Measurements from ENCODE around the gene MRPL43. TPM values are rescaled to one million over a fixed set of nuclear protein-coding genes. Genes with fewer than 3 reads are reported as not detected.

Gene MRPL43
- total RNA-seq, 2 donors from 2014 or later, result 47.3 to 52.0 TPM

GRCh38 chr10:101007099-101007711, 19.9 kb upstream of the MRPL43 start:
- DNase-seq (no peak), ATAC-seq (peak; percentile 34 to 42)

GRCh38 chr10:101006593-101007098, 19.3 kb upstream of the MRPL43 start:
- intact Hi-C loops (cut with DNase I), result no loop called here

More at GRCh38 chr10:101007099-101007711, 19.9 kb upstream of the MRPL43 start:
- intact Hi-C loops (cut with DNase I), result no loop called here

GRCh38 chr10:101005869-101006567, 18.7 kb upstream of the MRPL43 start:
- intact Hi-C loops (cut with DNase I), result no loop called here
- DNase-seq, result no peak
- ATAC-seq, result no peak

More at GRCh38 chr10:101006593-101007098, 19.3 kb upstream of the MRPL43 start:
- DNase-seq, result no peak
- no peak for ATAC-seq

- intact Hi-C loops (cut with DNase I), result no loop called here
- ATAC-seq (no peak), DNase-seq (no peak)
These were observed 18.1 kb upstream of the MRPL43 start for GRCh38 chr10:101005361-101005760.

GRCh38 chr10:101003639-101004206, 16.4 kb upstream of the MRPL43 start:
- intact Hi-C loops (cut with DNase I), result no loop called here
- ATAC-seq (no peak), DNase-seq (peak; percentile 14)

- no peak for ATAC-seq
- intact Hi-C loops (cut with DNase I), result no loop called here
- DNase-seq, result no peak
These were observed 15.2 kb upstream of the MRPL43 start for GRCh38 chr10:101002456-101002855.

GRCh38 chr10:101001659-101002035, 14.3 kb upstream of the MRPL43 start:
- DNase-seq (no peak), ATAC-seq (no peak)
- intact Hi-C loops (cut with DNase I), result no loop called here

- peak; percentile 92 for DNase-seq
- intact Hi-C loops (cut with DNase I), result no loop called here
- peak; percentile 17 to 35 for ATAC-seq
These were observed 13.8 kb upstream of the MRPL43 start for GRCh38 chr10:101000915-101001658.

GRCh38 chr10:101000127-101000914, 13.0 kb upstream of the MRPL43 start:
- intact Hi-C loops (cut with DNase I), result no loop called here

GRCh38 chr10:100999742-101000126, 12.4 kb upstream of the MRPL43 start, which contains the start of gene LZTS2:
Gene LZTS2, plus strand, starts transcription at chr10:100999808. Its CDS starts 2,731 bp downstream, at chr10:101002539.
- DNase-seq (no peak), ATAC-seq (no peak)
- intact Hi-C loops (cut with DNase I), result no loop called here

More at GRCh38 chr10:101000127-101000914, 13.0 kb upstream of the MRPL43 start:
- ATAC-seq, result no peak
- DNase-seq, result peak; percentile 50

GRCh38 chr10:100998991-100999741, 11.9 kb upstream of the MRPL43 start:
- intact Hi-C loops (cut with DNase I), result no loop called here
- peak; percentile 76 to 78 for ATAC-seq

GRCh38 chr10:100998183-100998990, 11.1 kb upstream of the MRPL43 start:
- peak; percentile 86 for DNase-seq
- intact Hi-C loops (cut with DNase I), result no loop called here
- peak; percentile 54 to 57 for ATAC-seq

More at GRCh38 chr10:100998991-100999741, 11.9 kb upstream of the MRPL43 start:
- DNase-seq, result peak; percentile 87

- intact Hi-C loops (cut with DNase I), result loop anchor here in 1 of 2 donors (1.0 kb wide), 1 partner anchor 16 kb away; no protein-coding TSS in a partner anchor
- ATAC-seq, result peak; percentile 32 to 55
These were observed 10.3 kb upstream of the MRPL43 start for GRCh38 chr10:100997360-100998182.

GRCh38 chr10:100996678-100997359, 9.5 kb upstream of the MRPL43 start:
- ATAC-seq, result peak in 1 of 2 donors; percentile 10
- intact Hi-C loops (cut with DNase I), result loop anchor here in 1 of 2 donors (1.0 kb wide), 1 partner anchor 16 kb away; no protein-coding TSS in a partner anchor
- DNase-seq, result no peak

More at GRCh38 chr10:100997360-100998182, 10.3 kb upstream of the MRPL43 start:
- peak; percentile 71 for DNase-seq

GRCh38 chr10:100995181-100995580, 7.9 kb upstream of the MRPL43 start:
- ATAC-seq (no peak), DNase-seq (no peak)
- intact Hi-C loops (cut with DNase I), result no loop called here
